Adipocyte (in vitro differentiated cells): ENCODE measurements around the gene CPA3.

Source experiments
- DNase-seq: peaks from one replicate; pipeline ENCODE4 v3.0.0-alpha.2; 2015; ENCODE audit warnings: low read depth
- H3K27me3 ChIP-seq: replicated peaks from 2 replicates; pipeline ENCODE4 v1.7.0; 2013; ENCODE audit warnings: mild to moderate bottlenecking, low read length, moderate library complexity; ENCODE audit not compliant: control insufficient read depth, insufficient read depth
- H3K36me3 ChIP-seq: 2 replicates; pipeline ENCODE4 v1.7.0; 2013; ENCODE audit warnings: low read length, mild to moderate bottlenecking, moderate library complexity; ENCODE audit not compliant: control insufficient read depth, insufficient read depth, severe bottlenecking
- H3K4me1 ChIP-seq: 2 replicates; pipeline ENCODE4 v1.7.0; 2013; ENCODE audit warnings: mild to moderate bottlenecking, low read length, moderate library complexity; ENCODE audit not compliant: control insufficient read depth, insufficient read depth
- H3K4me3 ChIP-seq: 2 replicates; pipeline ENCODE4 v1.7.0; 2013; ENCODE audit warnings: mild to moderate bottlenecking, low read length, moderate library complexity
- H3K9ac ChIP-seq: 2 replicates; pipeline ENCODE4 v1.7.0; 2013; ENCODE audit warnings: mild to moderate bottlenecking, low read length, moderate library complexity
- H3K9me3 ChIP-seq: 2 replicates; pipeline ENCODE4 v1.7.0; 2013; ENCODE audit warnings: mild to moderate bottlenecking, low read length, moderate library complexity; ENCODE audit not compliant: control insufficient read depth

CPA3 gene

DNA sequence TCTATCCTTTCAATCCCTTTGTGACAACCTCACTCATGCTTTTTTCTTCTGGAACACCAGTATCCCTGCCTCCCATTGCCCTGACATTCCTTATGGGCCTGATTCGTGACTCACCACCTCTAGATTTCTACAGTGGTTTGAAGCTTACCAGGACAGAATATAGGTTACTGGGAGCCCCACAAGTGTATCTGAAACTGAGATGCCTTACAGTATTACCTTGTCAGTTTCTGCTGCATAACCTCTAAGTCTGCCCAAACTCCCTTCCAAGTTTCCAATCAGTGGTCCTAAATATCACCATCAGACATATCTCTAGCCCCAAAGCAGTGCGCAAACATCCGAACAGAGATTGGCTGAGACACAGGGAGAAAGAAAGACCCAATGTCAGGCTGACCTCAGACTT lies 31.9 kb upstream of the CPA3 start:
- Histone ChIP-seq H3K9ac (no peak overlapping the region), H3K36me3 (no peaks in the 10 kb centered on the region), H3K27me3 (no peaks in the 10 kb centered on the region), H3K9me3 (no peaks in the 10 kb centered on the region), H3K4me3 (no peak overlapping the region), H3K4me1 (peaks cover 8% of the 10 kb centered on the region)
- DNase-seq, result no peak

DNA sequence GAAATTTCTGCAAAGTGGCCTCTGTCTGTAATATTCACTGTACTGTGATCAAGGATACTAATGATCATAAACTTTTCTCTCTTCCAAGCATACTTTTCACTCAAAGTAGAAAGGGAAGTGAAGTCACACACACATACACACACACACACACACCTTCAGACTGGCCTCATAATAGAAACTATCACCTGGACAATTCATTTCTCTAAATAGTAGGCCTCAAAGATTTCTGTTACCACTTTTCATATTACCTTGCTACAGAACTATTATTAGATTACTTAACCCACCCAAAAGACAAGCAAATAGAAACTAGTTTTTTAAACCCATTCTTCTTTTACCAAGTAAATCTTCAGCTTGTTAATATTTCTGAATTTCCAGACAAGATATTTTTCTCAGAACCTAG lies 25.3 kb upstream of the CPA3 start:
- Histone ChIP-seq H3K9me3 (no peaks in the 10 kb centered on the region), H3K36me3 (no peaks in the 10 kb centered on the region), H3K9ac (no peak overlapping the region), H3K4me3 (no peak overlapping the region), H3K27me3 (no peaks in the 10 kb centered on the region), H3K4me1 (no peaks in the 10 kb centered on the region)
- no peak for DNase-seq

DNA sequence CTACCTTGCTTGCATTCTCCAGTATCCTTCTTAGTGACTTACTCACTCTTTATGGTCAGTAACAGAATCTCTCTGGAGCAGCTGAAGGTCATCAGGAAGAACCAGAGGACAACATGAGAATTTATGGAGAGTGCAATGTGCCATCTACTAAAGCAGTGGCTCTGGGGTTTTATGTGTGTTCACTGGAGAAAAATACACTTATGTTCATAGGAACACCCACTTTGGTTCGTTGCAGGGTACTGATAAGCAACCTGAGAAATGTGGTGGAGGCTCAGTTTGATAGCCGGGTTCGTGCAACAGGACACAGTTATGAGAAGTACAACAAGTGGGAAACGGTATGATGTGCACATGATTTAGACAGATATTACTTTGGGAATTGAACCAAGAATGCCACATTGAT lies 24.6 kb upstream of the CPA3 start:
- Histone ChIP-seq H3K36me3 (no peaks in the 10 kb centered on the region), H3K9me3 (no peaks in the 10 kb centered on the region), H3K4me1 (no peaks in the 10 kb centered on the region), H3K4me3 (no peak overlapping the region), H3K9ac (no peak overlapping the region), H3K27me3 (no peaks in the 10 kb centered on the region)
- no peak for DNase-seq

DNA sequence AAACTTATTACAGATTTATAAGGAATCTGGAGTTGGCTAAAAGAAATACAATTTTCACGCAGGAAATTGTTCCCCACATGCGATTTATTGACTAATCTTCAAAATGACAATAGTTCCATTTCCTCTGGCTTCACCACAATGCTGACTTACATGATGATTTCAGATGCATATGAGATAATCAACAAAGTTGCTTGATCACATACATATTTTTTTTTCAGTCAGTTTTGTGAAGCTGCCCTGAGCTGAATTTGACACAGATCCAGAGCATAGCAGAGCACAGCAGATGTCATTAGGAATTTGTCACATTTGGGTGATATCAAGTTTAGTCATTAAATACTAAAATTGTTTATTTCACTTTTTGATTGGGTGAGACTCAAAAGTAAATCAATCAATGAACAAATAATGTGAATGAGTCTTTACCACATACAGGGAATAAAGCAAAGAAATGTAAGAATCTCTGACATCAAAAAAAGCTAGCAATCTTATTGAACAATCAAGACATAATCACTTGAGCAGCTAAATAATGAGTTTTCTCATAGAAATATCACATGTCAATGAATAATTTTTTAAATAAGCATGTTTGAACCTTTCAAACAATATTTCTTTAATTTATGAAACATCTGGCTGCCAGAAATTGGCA lies 19.2 kb upstream of the CPA3 start:
- H3K36me3 ChIP-seq, result no peaks in the 10 kb centered on the region
- H3K9me3 ChIP-seq, result no peaks in the 10 kb centered on the region
- no peaks in the 10 kb centered on the region for H3K27me3 ChIP-seq
- DNase-seq, result no peak
- H3K4me3 ChIP-seq, result no peak overlapping the region
- no peak overlapping the region for H3K9ac ChIP-seq
- H3K4me1 ChIP-seq, result peaks cover 19% of the 10 kb centered on the region

DNA sequence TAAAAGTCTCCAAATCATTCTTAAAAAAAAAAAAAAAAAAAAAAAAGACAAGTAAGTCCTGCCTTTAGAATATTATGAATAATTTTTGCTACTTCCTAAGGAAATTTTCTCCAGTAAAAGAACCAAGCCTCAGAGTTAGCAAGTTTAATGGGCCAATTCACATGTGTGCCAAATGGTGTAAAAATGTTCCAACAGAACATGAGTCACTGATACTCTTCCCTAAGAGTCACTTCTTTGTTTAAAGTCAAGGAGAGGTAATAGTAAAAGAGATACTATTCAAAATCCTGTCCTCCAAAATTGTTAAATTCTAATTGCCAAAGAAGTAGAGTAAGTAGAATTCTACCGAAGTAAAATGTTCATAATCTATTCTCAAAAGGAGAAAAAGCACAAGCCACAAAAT lies 17.7 kb upstream of the CPA3 start:
- no peaks in the 10 kb centered on the region for H3K36me3 ChIP-seq
- no peaks in the 10 kb centered on the region for H3K9me3 ChIP-seq
- H3K27me3 ChIP-seq, result no peaks in the 10 kb centered on the region
- peaks cover 23% of the 10 kb centered on the region for H3K4me1 ChIP-seq
- H3K9ac ChIP-seq, result no peak overlapping the region
- no peak for DNase-seq
- no peak overlapping the region for H3K4me3 ChIP-seq

DNA sequence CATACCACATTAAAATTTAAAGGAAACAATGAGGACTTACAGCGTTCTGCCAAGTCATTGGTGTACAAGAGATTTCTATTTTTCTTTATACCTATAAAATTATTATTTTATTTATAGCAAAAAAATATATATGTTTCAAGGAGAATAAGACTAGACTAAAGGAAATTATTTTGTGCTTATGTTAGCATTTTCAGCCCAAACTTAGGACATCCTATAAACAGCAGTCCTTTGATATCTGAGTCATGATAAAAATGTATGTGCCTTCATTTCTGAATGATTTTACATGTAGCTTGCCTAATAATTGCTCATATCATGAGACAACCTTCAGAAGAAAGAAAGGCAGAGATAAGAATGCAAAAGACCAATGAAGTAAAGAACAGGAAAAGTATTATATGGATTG lies 16.7 kb upstream of the CPA3 start:
- peaks cover 30% of the 10 kb centered on the region for H3K4me1 ChIP-seq
- H3K9ac ChIP-seq, result no peak overlapping the region
- H3K27me3 ChIP-seq, result no peaks in the 10 kb centered on the region
- H3K9me3 ChIP-seq, result no peaks in the 10 kb centered on the region
- no peak for DNase-seq
- H3K36me3 ChIP-seq, result no peaks in the 10 kb centered on the region
- H3K4me3 ChIP-seq, result no peak overlapping the region

DNA sequence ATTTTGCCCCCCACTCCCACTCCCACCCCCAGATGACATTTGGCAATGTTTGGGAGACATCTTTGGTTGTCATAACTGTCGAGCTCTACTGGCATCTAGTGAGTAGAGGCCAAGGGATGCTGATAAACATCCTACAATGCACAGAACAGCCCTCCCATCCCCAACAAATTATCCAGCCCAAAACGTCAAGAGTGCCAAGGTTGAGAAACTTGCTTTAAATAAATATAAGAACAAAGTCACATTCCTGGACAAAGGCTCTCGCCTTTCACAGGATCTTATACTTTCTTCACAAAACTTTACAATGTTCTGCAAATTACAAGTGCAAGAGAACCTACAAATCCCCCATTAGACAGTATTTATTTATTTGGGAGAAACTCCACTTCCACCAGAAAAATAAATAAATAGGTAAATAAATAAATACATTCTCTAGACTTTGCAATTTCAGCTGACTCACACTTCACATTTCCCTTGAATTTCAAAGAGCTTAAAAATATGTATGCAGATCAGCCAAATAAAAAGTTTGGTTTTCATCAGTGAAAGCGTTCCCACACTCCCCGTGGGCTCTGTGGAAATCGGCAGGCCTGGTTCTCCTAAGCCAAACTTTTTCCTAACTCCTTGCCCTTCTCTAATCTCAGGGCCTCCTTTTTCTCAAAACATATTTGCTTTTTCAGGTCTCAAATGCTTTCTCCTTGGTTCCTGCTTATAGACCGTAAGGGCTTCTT lies 12.7 kb upstream of the CPA3 start:
- DNase-seq, result peak; percentile 63
- Histone ChIP-seq H3K27me3 (no peaks in the 10 kb centered on the region), H3K4me1 (peaks cover 37% of the 10 kb centered on the region), H3K9ac (peak overlapping the region; percentile 53), H3K36me3 (no peaks in the 10 kb centered on the region), H3K4me3 (no peak overlapping the region), H3K9me3 (no peaks in the 10 kb centered on the region)

DNA sequence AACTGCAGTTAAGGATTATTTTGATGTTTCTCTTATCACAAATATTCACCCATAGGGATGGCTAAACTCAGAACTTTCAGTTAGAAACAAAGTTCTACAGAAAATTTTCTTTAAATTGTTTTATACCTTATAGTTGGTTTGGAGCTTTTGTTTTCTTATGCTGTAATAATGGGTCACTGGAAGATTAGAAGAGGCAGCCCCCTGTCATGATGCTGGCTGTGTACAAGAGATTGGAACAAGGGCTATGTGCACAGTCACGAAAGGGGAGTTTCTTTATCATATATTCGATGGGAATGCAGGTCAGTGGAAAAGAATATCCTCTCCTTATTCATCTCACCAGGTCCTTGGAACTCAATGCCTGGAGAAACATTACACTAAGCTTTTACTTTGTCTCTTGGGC lies 12.0 kb upstream of the CPA3 start:
- H3K36me3 ChIP-seq, result no peaks in the 10 kb centered on the region
- H3K4me3 ChIP-seq, result no peak overlapping the region
- H3K9me3 ChIP-seq, result no peaks in the 10 kb centered on the region
- peaks cover 32% of the 10 kb centered on the region for H3K4me1 ChIP-seq
- H3K9ac ChIP-seq, result peak overlapping the region; percentile 53
- H3K27me3 ChIP-seq, result no peaks in the 10 kb centered on the region
- no peak for DNase-seq

DNA sequence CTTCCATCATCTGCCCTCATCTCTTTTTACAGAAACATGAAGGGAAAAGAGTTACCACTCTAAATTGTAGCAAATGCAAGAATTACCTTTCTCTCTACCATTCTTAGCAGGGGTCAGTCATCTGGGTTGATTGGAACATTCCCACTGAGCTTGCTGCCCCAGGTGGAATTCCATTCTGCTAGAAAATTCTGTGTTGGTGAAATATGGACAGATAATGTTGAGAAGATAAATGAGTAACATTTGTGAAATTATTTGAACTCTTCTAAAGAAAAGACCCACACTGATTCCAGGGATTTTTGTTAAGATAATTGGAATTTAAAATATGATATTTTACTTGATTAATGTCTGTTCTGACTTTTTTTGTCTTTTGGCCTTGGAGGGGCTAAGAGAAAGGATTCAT lies 11.0 kb upstream of the CPA3 start:
- Histone ChIP-seq H3K4me3 (no peak overlapping the region), H3K4me1 (peaks cover 31% of the 10 kb centered on the region), H3K36me3 (no peaks in the 10 kb centered on the region), H3K27me3 (no peaks in the 10 kb centered on the region), H3K9me3 (no peaks in the 10 kb centered on the region), H3K9ac (no peak overlapping the region)
- no peak for DNase-seq

DNA sequence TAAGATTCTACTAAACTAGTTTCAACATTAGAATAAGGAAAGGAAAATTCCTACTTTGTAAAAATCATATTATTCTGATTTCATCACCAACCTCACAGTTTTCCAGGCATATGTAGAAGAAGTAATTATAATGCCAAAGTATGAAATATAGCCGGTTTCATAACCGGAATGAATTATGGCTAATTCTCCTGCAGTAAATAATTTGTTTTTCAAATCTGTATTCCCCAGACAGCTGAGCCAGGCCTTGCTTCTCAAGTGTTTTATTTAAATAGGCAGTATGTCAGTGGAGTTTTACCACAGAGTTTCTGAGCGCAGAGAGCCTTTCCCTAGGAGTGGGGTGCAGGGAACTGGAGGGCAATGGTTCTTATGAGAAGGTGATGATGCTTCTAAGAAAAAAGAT lies 8.7 kb upstream of the CPA3 start:
- Histone ChIP-seq H3K9ac (peak overlapping the region; percentile 44), H3K4me3 (peak overlapping the region; percentile 52), H3K4me1 (peaks cover 31% of the 10 kb centered on the region), H3K27me3 (no peaks in the 10 kb centered on the region), H3K36me3 (no peaks in the 10 kb centered on the region), H3K9me3 (no peaks in the 10 kb centered on the region)
- DNase-seq, result no peak

DNA sequence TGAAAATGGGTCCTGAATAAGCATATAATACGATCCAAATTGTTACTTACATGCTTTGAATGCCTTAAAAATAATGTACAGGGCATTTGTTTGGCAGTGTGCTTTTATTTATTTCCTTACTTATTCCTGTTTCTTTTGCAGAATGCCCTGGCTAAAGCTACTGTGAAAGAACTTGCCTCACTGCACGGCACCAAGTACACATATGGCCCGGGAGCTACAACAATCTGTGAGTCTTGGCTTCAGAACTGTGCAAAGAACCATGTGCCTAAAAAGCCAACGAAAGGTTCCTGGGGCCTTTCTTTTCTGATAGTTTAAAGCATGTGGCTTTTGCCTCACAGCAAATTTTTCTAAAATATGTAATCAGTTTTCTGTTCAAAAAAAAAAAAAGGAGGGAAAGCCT lies 7.8 kb upstream of the CPA3 start:
- no peak for DNase-seq
- H3K27me3 ChIP-seq, result no peaks in the 10 kb centered on the region
- H3K4me3 ChIP-seq, result peak overlapping the region; percentile 47
- H3K9ac ChIP-seq, result peak overlapping the region; percentile 39
- no peaks in the 10 kb centered on the region for H3K36me3 ChIP-seq
- H3K4me1 ChIP-seq, result peaks cover 27% of the 10 kb centered on the region
- H3K9me3 ChIP-seq, result no peaks in the 10 kb centered on the region
